HG02610 (cell line): ENCODE measurements around the gene TNNT2.

Experiments used
- ATAC-seq: cut with Tn5 transposase; IDR thresholded peaks from one replicate; pipeline ENCODE4 v1.9.1; 2021; ENCODE audit warnings: mild to moderate bottlenecking, moderate library complexity; ENCODE audit not compliant: unreplicated experiment

Gene TNNT2

DNA sequence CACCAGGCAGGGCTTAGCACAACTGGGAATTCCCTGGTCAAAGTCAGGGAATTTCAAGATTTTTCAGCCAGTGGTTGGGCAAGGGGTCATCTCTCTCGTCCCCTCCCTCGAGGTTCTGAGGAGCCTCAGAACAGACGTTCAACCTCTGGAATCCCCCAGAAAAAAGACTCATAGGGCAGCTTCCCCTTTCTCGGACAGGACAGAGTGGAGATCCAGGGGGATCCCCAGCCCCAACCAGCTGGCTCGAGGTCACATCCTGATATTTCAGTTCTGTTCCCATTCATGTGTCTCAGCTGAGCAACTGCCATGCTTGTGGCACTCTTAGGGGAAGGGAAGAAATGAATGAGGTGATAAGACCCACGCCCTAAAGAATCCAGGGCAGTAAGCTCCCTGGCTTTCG, 26.6 kb upstream of the TNNT2 start:
- peak; percentile 50 for ATAC-seq

DNA sequence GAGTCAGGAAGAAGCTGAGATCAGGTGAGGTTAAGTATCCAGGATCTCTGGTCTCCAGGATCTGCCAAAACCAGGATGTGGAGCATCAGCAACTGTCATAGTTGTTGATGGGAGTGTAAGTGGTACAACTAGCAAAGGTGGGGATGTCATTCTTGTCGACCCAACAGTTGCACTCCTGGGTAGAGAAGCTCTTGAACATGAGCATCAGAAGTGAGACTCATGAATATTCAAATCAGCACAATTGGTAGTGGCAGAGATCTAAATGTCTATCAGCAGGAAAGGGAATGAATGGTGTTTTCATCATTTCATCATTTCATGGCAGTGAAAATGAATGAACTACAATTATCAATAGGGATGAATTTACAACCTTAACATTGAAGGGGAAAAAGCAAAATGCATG, 25.9 kb upstream of the TNNT2 start:
- no peak for ATAC-seq

DNA sequence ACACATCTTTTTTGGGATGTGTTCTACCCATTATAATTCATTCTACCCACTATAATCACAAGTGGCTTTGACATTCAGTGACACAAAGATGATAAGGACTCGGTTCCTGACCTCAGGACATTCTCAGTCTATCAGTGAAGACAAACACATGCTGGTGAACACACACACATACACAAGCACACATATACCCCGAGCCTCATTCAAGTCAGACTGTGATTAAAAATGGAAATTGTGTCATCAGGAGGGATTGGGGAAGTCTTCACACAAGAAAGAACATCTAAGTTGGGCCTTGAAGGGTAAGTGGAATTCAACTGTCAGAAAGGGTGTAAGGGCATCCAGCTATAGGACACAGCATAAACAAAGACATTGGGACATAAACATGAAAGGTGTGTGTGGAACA, 24.2 kb upstream of the TNNT2 start:
- no peak for ATAC-seq

DNA sequence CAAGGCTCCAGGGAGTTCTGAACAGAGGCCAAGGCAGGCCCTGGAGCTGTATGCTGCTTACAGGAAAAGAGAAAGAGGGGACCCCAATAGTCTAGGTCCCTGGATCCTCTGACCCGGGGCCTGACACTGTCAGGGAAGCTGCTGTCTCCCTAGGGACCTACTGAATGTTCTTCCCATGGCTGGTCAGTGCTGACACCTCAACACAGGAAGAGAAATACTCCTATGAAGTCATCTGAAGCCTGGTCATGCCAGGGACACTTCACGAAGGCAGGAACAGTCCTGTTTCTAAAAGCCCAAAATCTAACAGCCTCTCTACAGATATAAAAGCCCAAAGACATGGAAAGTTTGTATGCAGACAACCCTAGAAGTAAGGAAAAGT, 23.4 kb upstream of the TNNT2 start:
- ATAC-seq, result no peak

DNA sequence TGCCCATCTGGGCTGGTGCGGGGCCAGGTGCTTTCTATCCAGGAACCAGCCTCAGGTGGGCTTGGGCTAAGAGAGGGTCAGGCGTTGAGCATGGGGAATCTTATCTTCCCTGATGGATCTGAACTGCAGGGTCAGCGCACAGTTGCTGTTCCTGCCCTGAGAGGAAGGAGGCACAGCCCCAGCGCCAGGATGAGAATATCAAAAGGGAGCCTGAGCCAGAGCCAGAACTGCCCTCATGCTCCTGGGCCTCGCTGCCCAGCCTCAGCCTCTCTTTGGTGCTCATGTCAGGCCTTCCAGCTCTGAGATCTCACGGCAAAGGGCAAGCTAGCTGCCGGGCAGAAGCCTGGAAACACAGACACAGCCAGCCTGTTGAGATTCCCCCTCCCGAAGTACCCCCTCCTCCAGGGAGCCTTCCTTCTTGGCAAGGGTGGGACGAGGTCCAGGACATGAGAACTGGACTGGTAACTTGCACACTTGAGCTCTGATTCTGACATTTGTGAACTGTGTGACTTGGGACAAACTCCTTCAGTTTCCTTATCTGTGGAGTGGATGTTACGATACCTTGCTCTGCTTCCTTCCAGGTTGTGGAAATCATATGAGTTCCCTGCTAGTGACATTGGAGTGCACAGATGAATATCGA, 22.9 kb upstream of the TNNT2 start:
- no peak for ATAC-seq

DNA sequence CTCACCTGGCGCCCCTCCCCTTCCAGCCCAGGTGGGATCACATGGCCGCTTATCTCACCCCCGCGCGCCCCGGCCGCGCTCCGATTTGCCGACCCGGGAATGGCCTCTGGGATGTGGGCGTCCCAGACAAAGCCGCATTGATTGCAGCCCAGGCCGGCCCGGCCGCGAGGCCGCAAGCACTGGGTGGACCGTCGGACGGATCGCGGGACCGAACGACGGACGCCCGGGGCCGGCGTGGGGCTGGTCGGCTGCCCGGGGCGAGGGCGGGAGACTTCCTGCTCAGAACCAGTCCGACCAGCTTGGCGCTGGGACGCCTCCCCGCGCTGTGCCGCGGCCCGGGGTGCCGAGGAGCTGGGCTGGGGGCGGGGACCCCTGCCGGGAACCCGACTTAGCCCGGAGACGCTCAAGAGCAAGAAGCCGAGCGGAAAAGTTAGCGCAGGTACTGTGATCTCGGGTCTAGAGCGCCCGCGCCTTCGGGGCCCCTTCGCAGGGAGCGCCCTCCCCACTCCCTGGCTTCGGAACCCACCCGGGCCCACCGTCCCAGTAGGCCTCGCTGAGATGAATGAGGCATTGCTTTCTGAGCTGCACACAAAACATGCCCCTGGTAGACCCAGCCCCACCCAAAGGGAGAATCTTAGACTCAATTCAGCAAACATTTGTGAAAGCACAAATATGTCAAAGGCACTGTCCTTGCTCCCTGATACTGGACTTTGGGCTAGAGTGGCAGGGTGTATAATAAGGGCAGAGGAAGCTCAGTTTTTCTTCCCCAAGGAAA, 22.1 kb upstream of the TNNT2 start:
- no peak for ATAC-seq

DNA sequence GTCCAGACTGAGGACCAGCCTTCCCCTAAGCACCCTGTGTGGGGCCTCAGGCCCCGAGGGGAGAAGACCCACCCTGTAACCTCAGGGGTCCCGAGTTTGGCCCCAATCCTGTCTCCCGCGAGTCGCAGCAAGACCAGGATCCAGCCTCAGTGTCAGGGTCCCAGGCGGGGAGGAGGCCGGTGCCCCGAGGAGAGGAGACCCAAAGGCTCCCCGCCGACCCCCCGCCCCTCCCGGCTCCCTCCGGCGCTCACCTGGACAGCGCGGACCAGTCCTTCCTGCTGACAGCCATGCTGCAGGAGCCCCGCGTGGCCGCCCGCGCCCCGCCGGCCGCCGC, 21.5 kb upstream of the TNNT2 start, which contains the start of gene LAD1:
LAD1 (minus strand) TSS at position 307 of the 334 bp plus-strand sequence; CDS start at position 289, 18 bp downstream.
- no peak for ATAC-seq

DNA sequence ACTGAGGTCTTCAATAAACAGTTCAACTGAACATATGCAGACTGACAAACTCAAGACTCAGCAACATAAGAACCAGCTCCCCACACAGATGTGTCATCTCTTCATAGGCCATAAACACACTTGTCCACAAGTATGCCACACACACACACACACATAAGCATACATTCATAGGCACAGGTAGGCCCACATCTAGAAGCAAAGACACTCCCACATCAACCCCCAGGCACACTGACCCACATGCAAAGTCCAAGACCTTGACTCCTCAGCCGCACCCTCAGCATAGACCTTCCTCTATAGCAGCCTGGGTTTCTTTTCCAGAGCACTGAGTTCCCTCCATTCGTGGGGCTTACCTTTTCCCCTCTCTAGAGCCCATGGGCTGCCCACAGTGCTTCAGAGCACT, 20.2 kb upstream of the TNNT2 start:
- ATAC-seq, result no peak

DNA sequence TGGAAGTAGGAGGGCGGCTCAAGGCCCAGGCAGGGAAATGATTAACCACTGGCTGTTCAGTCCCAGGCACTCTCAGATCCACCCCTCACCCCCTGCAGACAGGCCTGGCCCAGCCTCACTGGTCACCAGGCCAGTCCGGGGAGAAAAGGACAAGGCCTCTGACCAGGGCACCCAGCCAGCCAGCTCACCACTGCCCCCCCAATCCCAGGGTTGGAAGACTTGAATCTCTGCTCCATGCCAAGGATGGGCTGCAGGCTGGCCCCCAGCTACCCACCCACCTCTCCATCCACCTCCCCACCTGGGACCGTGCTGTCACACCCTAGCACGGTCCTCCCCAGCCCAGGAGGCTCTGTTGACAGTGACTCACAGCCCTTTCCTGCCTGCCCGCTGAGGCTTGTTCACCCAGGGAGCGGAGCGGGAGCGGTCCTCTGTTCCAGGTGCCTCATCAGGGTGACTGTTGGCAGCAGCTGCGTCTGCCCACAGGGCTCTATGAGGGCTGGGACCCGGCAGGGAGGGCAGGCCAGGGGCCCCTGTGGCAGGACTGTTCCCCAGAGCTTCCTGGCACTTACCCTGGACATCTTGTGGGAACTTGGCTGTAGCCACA, 19.5 kb upstream of the TNNT2 start:
- no peak for ATAC-seq

DNA sequence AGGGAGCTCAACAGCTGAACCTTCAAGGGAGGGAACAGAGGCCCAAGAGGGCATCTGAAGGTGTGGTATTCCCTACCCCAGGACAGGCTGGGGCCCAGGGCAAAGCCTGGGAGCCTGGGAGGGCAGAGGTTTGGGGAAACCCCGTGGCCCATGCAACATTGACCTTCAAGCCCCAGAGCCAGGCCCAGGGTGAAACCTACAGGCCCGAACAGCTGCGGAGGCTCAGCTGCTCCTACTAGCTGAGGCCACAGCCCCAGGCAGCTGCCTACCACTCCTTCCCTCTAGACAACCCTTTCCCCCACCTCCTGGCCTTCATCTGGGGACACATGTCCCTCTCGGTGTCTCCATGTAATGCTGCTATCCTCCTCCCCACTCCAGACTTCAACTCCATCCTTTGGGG, 18.5 kb upstream of the TNNT2 start:
- ATAC-seq, result no peak

DNA sequence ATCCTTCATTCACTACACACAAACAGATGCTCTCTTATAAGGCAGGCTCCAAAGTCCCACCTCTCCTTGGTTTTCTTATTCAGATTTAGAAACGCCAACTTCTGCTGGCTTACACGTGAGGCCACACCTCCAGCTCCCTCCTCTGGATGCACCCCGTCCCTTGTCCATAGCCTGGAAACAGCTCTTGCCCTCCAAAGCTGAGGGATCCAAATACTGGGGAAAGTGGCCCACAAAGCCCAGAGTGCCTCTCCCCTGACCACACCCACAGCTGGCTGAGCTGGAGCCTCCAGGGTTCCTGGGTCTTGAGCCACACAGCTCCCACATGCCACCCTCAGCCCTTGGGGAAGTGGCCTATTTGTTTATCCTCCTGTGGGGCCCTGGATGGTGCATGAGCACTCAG, 17.1 kb upstream of the TNNT2 start:
- ATAC-seq, result no peak

DNA sequence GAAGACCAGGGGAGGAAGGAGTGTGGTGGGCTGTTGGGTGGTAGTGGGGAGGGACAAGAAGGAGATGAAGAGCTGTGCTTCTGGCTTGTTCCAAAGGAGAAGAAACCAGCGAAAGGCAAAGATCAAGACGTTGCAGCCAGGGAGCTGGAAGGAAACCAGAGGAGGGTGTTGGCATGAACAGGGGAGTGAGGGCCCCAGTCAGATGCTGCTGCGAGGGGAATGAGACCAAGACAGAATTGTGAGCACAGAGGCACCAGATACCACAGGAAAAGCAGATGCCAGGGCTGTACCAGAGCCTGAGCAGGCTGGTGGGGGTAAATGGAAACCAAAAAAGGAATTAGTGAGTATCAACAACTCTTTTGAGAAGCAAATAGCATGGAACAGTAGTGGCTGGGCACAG, 15.6 kb upstream of the TNNT2 start:
- no peak for ATAC-seq

DNA sequence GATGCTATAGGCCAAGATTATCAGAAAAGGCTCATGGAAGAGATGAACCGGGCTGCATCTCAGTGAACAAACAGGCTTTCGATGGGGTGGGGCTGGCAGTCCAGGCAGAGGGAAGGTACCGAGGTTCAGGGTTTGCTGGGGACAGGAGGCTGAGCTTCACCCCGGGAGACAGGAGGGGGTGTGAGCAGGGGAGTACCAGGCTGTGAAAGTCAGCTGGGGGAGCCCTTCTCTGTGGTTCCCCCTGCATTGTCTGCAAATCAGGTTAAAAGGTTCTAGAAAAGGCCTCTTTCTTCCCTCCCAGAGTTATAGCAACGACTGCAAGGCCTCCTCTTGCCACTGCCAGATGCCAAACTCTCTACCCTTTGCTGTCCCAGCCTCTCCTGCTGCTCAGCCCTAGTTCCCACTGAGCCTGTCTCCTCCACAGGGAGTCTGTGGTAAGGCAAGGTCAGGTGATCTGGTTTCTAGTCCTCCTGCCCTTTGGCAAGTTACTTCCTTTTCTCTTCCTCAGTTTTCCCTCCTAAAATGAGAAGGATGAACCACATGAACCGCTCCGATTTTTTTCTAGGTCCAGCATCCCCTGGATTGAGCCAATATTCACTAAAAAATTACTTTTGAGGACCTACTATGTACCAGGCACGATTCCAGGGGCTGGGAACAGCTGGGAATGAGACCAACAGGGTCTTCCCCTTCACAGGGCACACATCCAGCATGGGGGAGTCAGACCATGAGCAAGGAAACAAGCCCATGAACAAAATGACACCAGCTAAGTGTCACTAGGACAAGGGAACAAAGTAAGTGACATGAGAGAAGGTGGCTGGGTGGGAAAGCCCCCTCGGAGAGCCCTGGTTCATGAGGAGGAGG, 14.4 kb upstream of the TNNT2 start:
- ATAC-seq, result no peak

DNA sequence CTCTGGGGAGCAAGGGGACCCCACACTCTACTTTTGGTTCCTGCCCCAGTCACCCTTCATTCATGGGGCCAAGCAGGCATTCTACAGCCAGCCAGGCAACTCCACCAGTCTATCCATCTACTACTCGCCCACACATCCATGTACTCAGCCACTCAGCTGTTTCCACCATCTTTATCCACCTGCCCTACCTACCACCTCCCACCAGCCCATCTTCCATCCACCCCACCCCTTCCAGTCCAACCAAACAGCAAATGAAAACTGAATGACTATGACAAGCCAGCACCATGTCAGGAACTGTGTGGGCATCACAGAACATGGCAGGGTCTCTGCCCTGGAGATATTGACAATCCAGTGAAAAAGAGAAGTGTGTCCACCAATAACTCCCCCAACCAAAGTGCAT, 13.7 kb upstream of the TNNT2 start:
- ATAC-seq, result no peak

DNA sequence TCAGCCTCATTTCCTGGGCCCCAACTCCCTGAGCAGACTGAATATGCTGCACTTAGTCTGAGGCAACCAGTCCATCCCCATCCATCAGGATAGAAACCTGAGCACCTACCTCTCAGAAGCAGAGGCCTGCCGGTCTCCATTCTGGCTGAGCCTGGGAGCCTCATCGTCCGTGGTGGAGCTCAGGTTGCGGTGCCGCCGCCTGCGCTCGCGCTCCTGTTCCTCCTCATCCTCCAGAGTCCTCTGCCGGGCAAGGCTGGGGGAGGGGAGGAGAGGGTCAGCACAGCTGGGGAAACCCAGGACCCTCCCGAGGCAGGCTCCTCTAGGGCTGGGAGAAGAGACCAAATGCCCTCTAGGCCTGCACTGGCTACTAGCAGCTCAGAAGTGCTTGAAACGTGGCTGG, 11.6 kb upstream of the TNNT2 start:
- ATAC-seq, result no peak

DNA sequence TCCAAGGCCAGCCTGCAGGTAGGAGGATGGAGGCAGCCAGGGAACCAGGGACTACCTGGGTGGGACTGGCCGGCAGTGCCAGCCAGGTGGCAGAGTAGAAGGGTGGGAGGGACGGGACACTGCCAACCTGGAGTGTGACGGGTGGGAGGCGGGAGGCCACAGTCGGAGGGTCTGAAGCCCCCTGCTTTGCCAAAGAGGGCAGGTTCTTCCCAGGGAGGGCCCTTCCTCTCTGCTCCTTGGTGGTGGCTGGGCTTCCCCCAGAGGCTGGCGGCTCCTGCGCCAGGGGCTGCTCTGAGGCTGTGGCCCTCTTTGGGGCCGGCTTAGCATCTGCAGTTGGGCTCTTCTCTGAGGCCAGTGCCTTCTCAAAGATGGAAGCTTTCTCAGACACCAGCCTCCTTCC, 8.7 kb upstream of the TNNT2 start:
- ATAC-seq, result no peak

DNA sequence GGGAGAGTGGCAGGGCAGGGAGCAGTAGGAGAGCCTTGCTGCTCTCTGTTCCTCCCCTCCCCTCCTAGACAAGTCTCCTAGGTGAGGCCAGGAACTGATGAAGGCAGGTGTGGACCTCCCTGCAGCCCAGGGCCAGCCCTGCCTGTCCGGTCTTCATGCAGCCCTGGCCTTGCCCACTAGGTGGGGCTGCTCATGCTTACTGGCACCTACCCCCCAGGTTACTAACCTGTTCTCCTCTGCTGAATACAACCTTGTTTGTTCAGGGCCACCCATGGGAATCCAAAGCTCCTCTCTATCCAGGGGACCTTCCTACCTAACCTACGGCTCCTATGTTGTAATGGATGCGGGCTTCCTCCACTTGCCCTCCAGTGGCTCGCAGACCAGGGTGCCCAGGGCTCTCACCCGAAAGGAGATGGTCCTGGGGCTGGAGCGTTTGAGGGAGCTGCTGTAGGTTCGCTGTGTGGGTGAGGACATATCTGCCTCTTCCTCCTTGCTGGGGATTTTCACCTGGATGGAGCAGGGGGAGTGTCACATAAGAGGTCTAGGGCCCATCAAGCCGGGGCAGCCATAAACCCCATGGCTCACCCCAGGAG, 7.9 kb upstream of the TNNT2 start:
- ATAC-seq, result peak; percentile 76

DNA sequence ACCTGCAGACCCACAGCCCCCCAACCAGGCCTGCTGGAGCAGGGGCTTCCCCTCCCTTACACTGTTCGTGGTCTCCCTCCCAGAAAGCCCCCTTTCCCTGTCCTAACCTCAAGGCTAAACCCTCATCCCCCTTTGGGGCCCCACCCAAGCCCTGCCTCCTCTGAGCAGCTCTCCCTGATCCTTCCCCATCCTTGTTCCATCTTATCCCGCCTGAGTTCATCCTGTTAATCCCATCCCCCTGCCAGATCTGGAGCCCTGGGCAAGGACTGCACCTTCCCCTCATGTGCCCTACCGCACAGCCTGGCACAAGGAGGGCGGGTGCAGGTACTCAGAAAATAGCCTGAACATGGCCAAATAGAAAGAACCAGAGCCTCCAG, 6.9 kb upstream of the TNNT2 start:
- ATAC-seq, result no peak

DNA sequence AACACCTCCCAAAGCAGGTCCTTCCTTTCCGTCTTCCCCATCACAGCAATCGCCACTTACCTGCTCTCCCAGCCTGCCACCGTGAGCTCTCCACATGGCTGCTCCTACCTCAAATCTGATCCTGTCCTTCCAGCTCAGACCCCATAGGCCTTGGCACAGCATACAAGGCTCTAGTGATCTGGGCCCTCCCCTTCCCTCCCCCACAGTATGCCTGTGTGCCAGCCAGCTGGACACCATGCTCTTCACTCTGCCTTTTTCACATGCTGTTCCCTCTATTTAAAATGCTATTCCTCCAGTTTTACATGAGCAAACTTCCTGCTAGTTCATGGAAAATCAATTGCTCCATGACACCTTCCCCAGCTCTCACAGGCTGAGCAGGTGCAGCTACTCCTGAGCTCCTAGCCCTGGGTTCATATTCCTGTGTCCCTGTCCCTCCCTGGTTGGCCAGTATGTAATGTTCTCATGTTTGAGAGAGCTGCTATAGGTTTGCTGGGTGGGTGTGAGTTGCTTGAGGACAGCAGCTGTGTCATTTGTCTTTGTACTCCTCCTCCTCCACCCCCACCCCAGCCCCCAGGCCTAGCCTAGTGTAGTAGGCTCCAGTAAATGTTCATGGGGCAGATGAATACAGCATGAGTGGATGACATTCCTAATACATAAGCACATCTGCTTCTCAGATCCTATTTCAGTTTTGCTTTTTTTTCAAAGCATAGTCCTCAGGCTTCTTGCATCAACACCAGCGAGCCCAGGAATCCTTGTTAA, 6.3 kb upstream of the TNNT2 start:
- no peak for ATAC-seq

DNA sequence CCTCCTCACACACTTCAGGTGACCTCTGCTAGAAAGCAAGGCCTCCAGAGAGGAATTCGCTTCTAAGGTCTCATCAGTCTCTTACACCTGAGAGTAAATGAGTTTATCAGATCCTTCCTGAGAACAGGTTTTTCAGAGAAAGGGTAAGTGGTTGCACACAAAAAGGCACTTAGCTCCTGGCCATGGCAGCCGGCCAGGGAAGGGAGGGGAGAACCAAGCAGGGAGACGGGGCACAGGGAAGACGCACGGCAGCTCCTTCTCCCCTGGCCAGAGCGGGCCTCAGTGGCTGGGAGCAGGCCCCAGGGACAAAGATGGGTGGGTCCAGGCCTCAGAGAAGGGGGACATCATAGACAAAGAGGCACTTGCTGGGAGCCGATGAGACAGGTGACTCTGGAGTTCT, 3.6 kb upstream of the TNNT2 start:
- no peak for ATAC-seq
